ENCODE data around the gene MYO1D.
"Not testable (repeated sequence)": the region's sequence is repeated elsewhere in the genome, so short reads cannot be mapped to it uniquely, and the experiment has no call there.

Gene MYO1D

GRCh38 chr17:32529604-32530003 is 347.3 kb downstream of the MYO1D start:
- no peak for DNase-seq (ENCODE audit: low read depth in 2 of 2)

- no peak for DNase-seq (ENCODE audit: low read depth in 2 of 2)
Measured at GRCh38 chr17:32528825-32529224, 348.1 kb downstream of the MYO1D start.

- no peak for DNase-seq (ENCODE audit: low read depth in 2 of 2)
Measured at GRCh38 chr17:32527146-32527545, 349.8 kb downstream of the MYO1D start.

GRCh38 chr17:32525122-32525521 is 351.8 kb downstream of the MYO1D start:
- DNase-seq (ENCODE audit: low read depth in 2 of 2), result no peak

- DNase-seq (ENCODE audit: low read depth in 2 of 2), result not testable (repeated sequence)
Measured at GRCh38 chr17:32524553-32524880, 352.4 kb downstream of the MYO1D start.

- no peak for DNase-seq (ENCODE audit: low read depth in 2 of 2)
Measured at GRCh38 chr17:32523827-32524552, 352.9 kb downstream of the MYO1D start.

- DNase-seq (ENCODE audit: low read depth in 2 of 2), result no peak
Measured at GRCh38 chr17:32523017-32523680, 353.8 kb downstream of the MYO1D start.

GRCh38 chr17:32520737-32521404 is 356.1 kb downstream of the MYO1D start:
- no peak for DNase-seq (ENCODE audit: low read depth in 2 of 2)

GRCh38 chr17:32520104-32520701 is 356.7 kb downstream of the MYO1D start:
- peak in 1 of 2 donors; percentile 63 for DNase-seq (ENCODE audit: low read depth in 2 of 2)

GRCh38 chr17:32519228-32520103 is 357.5 kb downstream of the MYO1D start:
- no peak for DNase-seq (ENCODE audit: low read depth in 2 of 2)

GRCh38 chr17:32518646-32519227 is 358.2 kb downstream of the MYO1D start:
- DNase-seq (ENCODE audit: low read depth in 2 of 2), result no peak

GRCh38 chr17:32517982-32518381 is 358.9 kb downstream of the MYO1D start:
- DNase-seq (ENCODE audit: low read depth in 2 of 2), result no peak

GRCh38 chr17:32516940-32517701 is 359.8 kb downstream of the MYO1D start:
- DNase-seq (ENCODE audit: low read depth in 2 of 2), result no peak

- no peak for DNase-seq (ENCODE audit: low read depth in 2 of 2)
Measured at GRCh38 chr17:32516450-32516849, 360.5 kb downstream of the MYO1D start.

GRCh38 chr17:32515677-32516383 is 361.1 kb downstream of the MYO1D start:
- no peak for DNase-seq (ENCODE audit: low read depth in 2 of 2)

- no peak for DNase-seq (ENCODE audit: low read depth in 2 of 2)
Measured at GRCh38 chr17:32514606-32515005, 362.3 kb downstream of the MYO1D start.

- DNase-seq (ENCODE audit: low read depth in 2 of 2), result no peak
Measured at GRCh38 chr17:32513579-32513978, 363.3 kb downstream of the MYO1D start.

GRCh38 chr17:32512328-32512727 is 364.6 kb downstream of the MYO1D start:
- no peak for DNase-seq (ENCODE audit: low read depth in 2 of 2)

- no peak for DNase-seq (ENCODE audit: low read depth in 2 of 2)
Measured at GRCh38 chr17:32510466-32510865, 366.5 kb downstream of the MYO1D start.

- no peak for DNase-seq (ENCODE audit: low read depth in 2 of 2)
Measured at GRCh38 chr17:32508926-32509325, 368.0 kb downstream of the MYO1D start.

Measured in stimulated activated CD4-positive, alpha-beta T cell treated with anti-CD3 and anti-CD28 coated beads, Interleukin-15, amount 100 ng/mL, for 48 hours (primary cell).